Keratinocyte (primary cell): Measurements from ENCODE around the gene SLC15A4.

Experiments
- CTCF ChIP-seq, 3 experiments: IDR thresholded peaks in 1 of 3; conservative IDR thresholded peaks in 1 of 3; optimal IDR thresholded peaks in 1 of 3; 2 replicates in 2 of 3; 3 replicates in 1 of 3; pipeline versions ENCODE3 to v1.5.1; 2011; ENCODE audit warnings: low read length in 3 of 3, mild to moderate bottlenecking in 3 of 3, moderate library complexity in 2 of 3, control low read depth in 1 of 3, inconsistent platforms in 1 of 3; ENCODE audit not compliant: insufficient read depth in 2 of 3; ENCODE audit errors: extremely low read depth in 1 of 3
- EZH2 ChIP-seq: IDR thresholded peaks from one replicate; pipeline ENCODE4 v1.6.1; 2012; ENCODE audit warnings: inconsistent platforms, mild to moderate bottlenecking, low read length, moderate library complexity

- TF ChIP-seq CTCF (optimal IDR thresholded peaks at IDR 0.05 in 1 of 3, IDR thresholded peaks at IDR 0.05 in 1 of 3, conservative IDR thresholded peaks at IDR 0.05 in 1 of 3; ENCODE audit: extremely low read depth in 1 of 3, insufficient read depth in 2 of 3, low read length in 3 of 3) (no peak), EZH2 (no peak)
Observed at GRCh38 chr12:128840862-128841468, 17.2 kb upstream of the SLC15A4 start.
